IMR-90 (cell line): ENCODE measurements around the gene TENM3. TPM values are rescaled to one million over a fixed set of nuclear protein-coding genes. Genes with fewer than 3 reads are reported as not detected.
A peak's percentile ranks its signal among the peaks of the same experiment; 100 is the strongest.

Experiments
- ATAC-seq: fragments of 200-7000 bp; cut with Tn5 transposase; 2 replicates; pipeline ENCODE4 v1.9.1; 2020; ENCODE audit warnings: low read depth, mild to moderate bottlenecking, moderate library complexity
- BruUV-seq: library from RNA; stranded (reverse); fragments of 400-500 nt; replicated peaks from 2 replicates; lab custom pipeline; 2021; lab: Mats Ljungman, UMichigan
- CTCF ChIA-PET: fragments of 300-600 bp; formaldehyde crosslinking; extraction: SDS; loops from one replicate; lab custom pipeline; 2021; ENCODE audit warnings: antibody characterized with exemption; lab: Yijun Ruan, JAX
- POLR2A ChIA-PET: fragments of 300-600 bp; sonication (Branson Sonifier 250); formaldehyde crosslinking; loops from one replicate; lab custom pipeline; 2022; ENCODE audit warnings: antibody characterized with exemption; ENCODE audit not compliant: unreplicated experiment; lab: Charles Lee
- DNase-seq: peaks from one replicate; pipeline ENCODE4 v3.0.0; 2013
- H2AFZ ChIP-seq: replicated peaks from 2 replicates; pipeline ENCODE3; 2013; ENCODE audit warnings: low read length, mild to moderate bottlenecking; ENCODE audit not compliant: poor library complexity
- H2AK5ac ChIP-seq: 2 replicates; pipeline ENCODE4 v1.6.1; 2013; ENCODE audit warnings: low read depth, low read length, inconsistent platforms
- H2AK9ac ChIP-seq: replicated peaks from 2 replicates; pipeline ENCODE3; 2013; ENCODE audit warnings: mild to moderate bottlenecking, low read depth, low read length, moderate library complexity; ENCODE audit not compliant: poor library complexity
- H2BK120ac ChIP-seq: 2 replicates; pipeline ENCODE4 v1.6.1; 2013; ENCODE audit warnings: low read depth, low read length, inconsistent platforms
- H2BK15ac ChIP-seq: 3 replicates; pipeline ENCODE4 v1.6.1; 2013; ENCODE audit warnings: low read depth, low read length, inconsistent platforms
- H2BK20ac ChIP-seq: 2 replicates; pipeline ENCODE4 v1.6.1; 2013; ENCODE audit warnings: low read depth, mild to moderate bottlenecking, inconsistent platforms, low read length, moderate library complexity
- H2BK5ac ChIP-seq: 2 replicates; pipeline ENCODE4 v1.6.1; 2013; ENCODE audit warnings: mild to moderate bottlenecking, low read depth, low read length, inconsistent platforms; ENCODE audit not compliant: poor library complexity, severe bottlenecking
- H3K14ac ChIP-seq: replicated peaks from 2 replicates; pipeline ENCODE4 v1.6.1; 2013; ENCODE audit warnings: low read depth, low read length, inconsistent platforms
- H3K18ac ChIP-seq: 2 replicates; pipeline ENCODE4 v1.6.1; 2013; ENCODE audit warnings: low read depth, low read length, control low read depth
- H3K23ac ChIP-seq: 2 replicates; pipeline ENCODE4 v1.6.1; 2013; ENCODE audit warnings: low read depth, low read length, inconsistent platforms
- H3K27ac ChIP-seq: 2 replicates; pipeline ENCODE4 v1.5.1; 2013; ENCODE audit warnings: mild to moderate bottlenecking, control low read depth, low read length; ENCODE audit not compliant: insufficient read depth
- H3K27me3 ChIP-seq: 2 replicates; pipeline ENCODE4 v1.6.1; 2013; ENCODE audit warnings: low read length; ENCODE audit not compliant: control insufficient read depth, insufficient read depth
- H3K36me3 ChIP-seq: 2 replicates; pipeline ENCODE4 v1.6.1; 2013; ENCODE audit warnings: low read length, mixed read lengths; ENCODE audit not compliant: control insufficient read depth, insufficient read depth
- H3K4ac ChIP-seq: 2 replicates; pipeline ENCODE4 v1.6.1; 2013; ENCODE audit warnings: low read depth, low read length, inconsistent platforms
- H3K4me1 ChIP-seq: 2 replicates; pipeline ENCODE4 v1.6.1; 2013; ENCODE audit warnings: low read length, mixed read lengths; ENCODE audit not compliant: control insufficient read depth, insufficient read depth
- H3K4me2 ChIP-seq: 2 replicates; pipeline ENCODE4 v1.6.1; 2013; ENCODE audit warnings: low read depth, mild to moderate bottlenecking, control low read depth, low read length, moderate library complexity
- H3K4me3 ChIP-seq: 2 replicates; pipeline ENCODE4 v1.5.1; 2013; ENCODE audit warnings: low read depth, mild to moderate bottlenecking, control low read depth, low read length, moderate library complexity; ENCODE audit not compliant: insufficient read depth
- H3K56ac ChIP-seq: 2 replicates; pipeline ENCODE4 v1.6.1; 2013; ENCODE audit warnings: low read length, inconsistent platforms; ENCODE audit not compliant: insufficient read depth; ENCODE audit errors: extremely low read depth
- H3K79me1 ChIP-seq, 2 experiments: 2 replicates each; pipeline ENCODE4 v1.6.1; 2013; ENCODE audit warnings: low read length in 2 of 2, inconsistent platforms in 1 of 2, low read depth in 1 of 2
- H3K9ac ChIP-seq: 2 replicates; pipeline ENCODE4 v1.6.1; 2013; ENCODE audit warnings: low read depth, low read length, control low read depth
- H3K9me1 ChIP-seq: 2 replicates; pipeline ENCODE4 v1.6.1; 2013; ENCODE audit warnings: low read length, inconsistent platforms; ENCODE audit not compliant: insufficient read depth
- H3K9me3 ChIP-seq: 2 replicates; pipeline ENCODE4 v1.6.1; 2013; ENCODE audit warnings: low read length; ENCODE audit not compliant: control insufficient read depth, insufficient read depth
- H4K20me1 ChIP-seq: 2 replicates; pipeline ENCODE4 v1.6.1; 2013; ENCODE audit warnings: low read length, inconsistent platforms; ENCODE audit not compliant: insufficient read depth
- H4K5ac ChIP-seq: 2 replicates; pipeline ENCODE4 v1.6.1; 2013; ENCODE audit warnings: mild to moderate bottlenecking, low read depth, low read length, control low read depth
- H4K8ac ChIP-seq, 2 experiments: 2 replicates each; pipeline ENCODE4 v1.6.1; 2013; ENCODE audit warnings: low read depth in 2 of 2, low read length in 2 of 2, control low read depth in 1 of 2, inconsistent platforms in 1 of 2
- H4K91ac ChIP-seq: 2 replicates; pipeline ENCODE4 v1.6.1; 2013; ENCODE audit warnings: low read depth, low read length, inconsistent platforms; ENCODE audit not compliant: insufficient read depth
- BHLHE40 ChIP-seq: fragments of 150-350 bp; IDR thresholded peaks from 2 replicates; pipeline ENCODE4 v1.6.1; 2016; ENCODE audit warnings: mild to moderate bottlenecking, low read depth, low read length
- CEBPB ChIP-seq: IDR thresholded peaks from 2 replicates; pipeline ENCODE4 v1.6.1; 2012; ENCODE audit warnings: low read depth, low read length, improper control_type of control experiment
- CHD1 ChIP-seq: IDR thresholded peaks from 2 replicates; pipeline ENCODE4 v1.6.1; 2012; ENCODE audit warnings: low read depth, low read length, improper control_type of control experiment
- CTCF ChIP-seq: conservative IDR thresholded peaks from 2 replicates; pipeline ENCODE4 v1.5.1; 2012; ENCODE audit warnings: mild to moderate bottlenecking, low read depth, low read length, improper control_type of control experiment
- ELK1 ChIP-seq: fragments of 150-350 bp; IDR thresholded peaks from 2 replicates; pipeline ENCODE4 v1.6.1; 2016; ENCODE audit warnings: low read depth, mild to moderate bottlenecking, low read length, moderate library complexity, borderline replicate concordance
- FOS ChIP-seq: fragments of 150-350 bp; IDR thresholded peaks from 2 replicates; pipeline ENCODE4 v1.6.1; 2016; ENCODE audit warnings: low read depth, low read length
- MAFK ChIP-seq: IDR thresholded peaks from 2 replicates; pipeline ENCODE4 v1.6.1; 2012; ENCODE audit warnings: low read depth, low read length, improper control_type of control experiment
- MAZ ChIP-seq: IDR thresholded peaks from 2 replicates; pipeline ENCODE4 v1.6.1; 2012; ENCODE audit warnings: low read depth, mild to moderate bottlenecking, low read length, improper control_type of control experiment, moderate library complexity, borderline replicate concordance
- MXI1 ChIP-seq: IDR thresholded peaks from 2 replicates; pipeline ENCODE4 v1.6.1; 2012; ENCODE audit warnings: low read depth, mild to moderate bottlenecking, low read length, moderate library complexity, borderline replicate concordance
- NFE2L2 ChIP-seq: fragments of 150-350 bp; IDR thresholded peaks from 2 replicates; pipeline ENCODE4 v1.6.1; 2016; ENCODE audit warnings: low read depth, mild to moderate bottlenecking, low read length
- POLR2A ChIP-seq: IDR thresholded peaks from 2 replicates; pipeline ENCODE4 v1.6.1; 2012; ENCODE audit warnings: mild to moderate bottlenecking, low read depth, low read length
- RAD21 ChIP-seq: IDR thresholded peaks from 2 replicates; pipeline ENCODE4 v1.6.1; 2012; ENCODE audit warnings: low read length, improper control_type of control experiment
- RCOR1 ChIP-seq: IDR thresholded peaks from 2 replicates; pipeline ENCODE4 v1.6.1; 2012; ENCODE audit warnings: mild to moderate bottlenecking, low read length, improper control_type of control experiment; ENCODE audit not compliant: insufficient replicate concordance
- RFX5 ChIP-seq: IDR thresholded peaks from 2 replicates; pipeline ENCODE4 v1.8.0; 2012; ENCODE audit warnings: low read depth, mild to moderate bottlenecking, low read length, moderate library complexity
- SMC3 ChIP-seq: fragments of 150-350 bp; IDR thresholded peaks from 2 replicates; pipeline ENCODE4 v1.6.1; 2016; ENCODE audit warnings: low read depth, mild to moderate bottlenecking, antibody characterized with exemption, low read length, moderate library complexity
- USF2 ChIP-seq: fragments of 150-350 bp; IDR thresholded peaks from 2 replicates; pipeline ENCODE4 v1.6.1; 2017; ENCODE audit warnings: mild to moderate bottlenecking, antibody characterized with exemption, low read length, low read depth
- WGBS, 2 experiments: methylation state at CpG; one replicate each; pipeline versions ENCODE4 v1.1.5 to v1.1.7; 2013; ENCODE audit warnings: missing lambda C conversion rate in 2 of 2; ENCODE audit not compliant: insufficient read length in 1 of 2; ENCODE audit errors: extremely low coverage in 2 of 2; 5-methylcytosine and 5-hydroxymethylcytosine counted together
- dilution Hi-C: fragments of 300-500 bp; cut with HindIII; formaldehyde crosslinking; loops from one replicate; pipeline ENCODE4 v1.14.3; 2018; ENCODE audit warnings: low sequenced_read_pairs; ENCODE audit not compliant: unreplicated experiment
- in situ Hi-C: fragments of 300-500 bp; cut with MboI; formaldehyde crosslinking; loops from 3 replicates; pipeline ENCODE4 v1.14.3; 2019; ENCODE audit warnings: low sequenced_read_pairs, inconsistent platforms, mixed read lengths
- intact Hi-C: fragments of 100-400 bp; cut with micrococcal nuclease; formaldehyde crosslinking; loops from 2 replicates; pipeline ENCODE4 v1.10.0; 2022
- polyA plus RNA-seq, 3 experiments: library from polyadenylated mRNA; depleted of rRNA; stranded (reverse); fragments of >200 nt; gene quantifications; 2 replicates each; pipeline ENCODE4 v1.2.3, GENCODE V29; 2012; ENCODE audit warnings: low replicate concordance in 1 of 3
- total RNA-seq: library from RNA; depleted of rRNA; stranded (reverse); fragments of >200 nt; gene quantifications from 2 replicates; pipeline ENCODE4 v1.2.3, GENCODE V29; 2012

Gene TENM3
- total and polyA plus RNA-seq, 2 of the 4 experiments (the other 2 are of a cell fraction): 29.9 to 173 TPM

GRCh38 chr4:182278729-182279128, 35.5 kb downstream of the TENM3 start:
- dilution Hi-C loops: no loop called here
- POLR2A ChIA-PET: no interaction called here
- no peak for DNase-seq

More at GRCh38 chr4:182278729-182279128, 35.5 kb downstream of the TENM3 start:
- TF ChIP-seq MXI1 (no peak), MAZ (no peak), MAFK (no peak), ELK1 (no peak), SMC3 (no peak), RFX5 (no peak), CHD1 (no peak), CEBPB (no peak), RCOR1 (no peak), USF2 (no peak), POLR2A (no peak), CTCF (no peak), BHLHE40 (no peak), FOS (no peak), RAD21 (no peak), NFE2L2 (no peak)
- Histone ChIP-seq H2BK20ac (no peak overlapping the region), H3K79me1 (0 out of 4 replicates have a peak, but pooled peaks cover 0 to 5% of the 10 kb centered on the region in 2 experiments), H2BK120ac (no peak overlapping the region), H3K9ac (no peak overlapping the region), H4K5ac (no peak overlapping the region), H3K9me3 (no peaks in the 10 kb centered on the region), H3K27ac (no peak overlapping the region), H3K4me1 (peaks cover 8% of the 10 kb centered on the region; the same call in 1 of the 2 replicates), H3K23ac (no peak overlapping the region), H3K56ac (no peak overlapping the region), H3K9me1 (no peaks in the 10 kb centered on the region; the same call in 1 of the 2 replicates), H3K4me3 (no peak overlapping the region), H2AFZ (peak overlapping the region; percentile 36), H2AK9ac (no peak overlapping the region), H2BK15ac (no peak overlapping the region), H4K91ac (no peak overlapping the region), H2BK5ac (no peak overlapping the region), H3K36me3 (no peaks in the 10 kb centered on the region), H4K20me1 (no peaks in the 10 kb centered on the region), H3K4me2 (no peak overlapping the region), H3K18ac (no peak overlapping the region), H3K4ac (no peak overlapping the region), H3K14ac (no peak overlapping the region), H4K8ac (no peak overlapping the region), H2AK5ac (no peak overlapping the region), H3K27me3 (no peaks in the 10 kb centered on the region)
- CTCF ChIA-PET: interaction anchor here (0.6 kb wide), 1 partner anchor 14 kb away, joined by 7 read pairs; no protein-coding TSS in a partner anchor
- no peak for ATAC-seq
- in situ Hi-C loops (no loop called here), intact Hi-C loops (no loop called here)
- BruUV-seq: no TSS peak
- WGBS, 2 experiments: 100% methylated on average over 5 of the region's 11 CpGs; no CpG with 5 or more reads in 1 of the 2 experiments
